SK-N-MC (cell line): ENCODE data around the gene PTPRK.

Experiments used
- DNase-seq: peaks from one replicate; pipeline ENCODE4 v3.0.0-alpha.2; 2011; ENCODE audit warnings: low read depth, low spot score
- H3K27ac ChIP-seq: fragments of 200-600 bp; sonication (generic); 2 replicates; pipeline ENCODE4 v1.5.1; 2016; ENCODE audit warnings: mixed run types
- H3K36me3 ChIP-seq: fragments of 200-600 bp; sonication (generic); 2 replicates; pipeline ENCODE4 v1.6.1; 2017; ENCODE audit warnings: antibody characterized with exemption, low read length, mixed read lengths; ENCODE audit not compliant: insufficient read depth
- H3K4me3 ChIP-seq: fragments of 200-600 bp; sonication (generic); 2 replicates; pipeline ENCODE4 v1.5.1; 2016
- H3K9ac ChIP-seq: fragments of 200-600 bp; sonication (generic); 2 replicates; pipeline ENCODE4 v1.8.0; 2017; ENCODE audit warnings: mixed run types, mixed read lengths; ENCODE audit not compliant: insufficient read length
- H3K9me3 ChIP-seq: fragments of 200-600 bp; sonication (generic); 2 replicates; pipeline ENCODE4 v1.6.1; 2017; ENCODE audit warnings: low read depth, mild to moderate bottlenecking, antibody characterized with exemption, low read length, moderate library complexity, mixed read lengths
- EZH2 ChIP-seq: fragments of 200-600 bp; sonication (generic); IDR thresholded peaks from one replicate; pipeline ENCODE4 v1.6.1; 2017; ENCODE audit warnings: antibody characterized with exemption
- FOXP2 ChIP-seq: optimal IDR thresholded peaks from 2 replicates; pipeline ENCODE3; 2011; ENCODE audit warnings: mild to moderate bottlenecking, moderate library complexity; ENCODE audit not compliant: insufficient read depth; ENCODE audit errors: extremely low read length, control extremely low read depth
- POLR2AphosphoS5 ChIP-seq: IDR thresholded peaks from 2 replicates; pipeline ENCODE4 v1.6.1; 2012; ENCODE audit warnings: mild to moderate bottlenecking, low read depth, low read length, borderline replicate concordance

Gene PTPRK

GRCh38 chr6:128471907-128472306 lies 48.5 kb downstream of the PTPRK start:
- no peak for DNase-seq

DNA sequence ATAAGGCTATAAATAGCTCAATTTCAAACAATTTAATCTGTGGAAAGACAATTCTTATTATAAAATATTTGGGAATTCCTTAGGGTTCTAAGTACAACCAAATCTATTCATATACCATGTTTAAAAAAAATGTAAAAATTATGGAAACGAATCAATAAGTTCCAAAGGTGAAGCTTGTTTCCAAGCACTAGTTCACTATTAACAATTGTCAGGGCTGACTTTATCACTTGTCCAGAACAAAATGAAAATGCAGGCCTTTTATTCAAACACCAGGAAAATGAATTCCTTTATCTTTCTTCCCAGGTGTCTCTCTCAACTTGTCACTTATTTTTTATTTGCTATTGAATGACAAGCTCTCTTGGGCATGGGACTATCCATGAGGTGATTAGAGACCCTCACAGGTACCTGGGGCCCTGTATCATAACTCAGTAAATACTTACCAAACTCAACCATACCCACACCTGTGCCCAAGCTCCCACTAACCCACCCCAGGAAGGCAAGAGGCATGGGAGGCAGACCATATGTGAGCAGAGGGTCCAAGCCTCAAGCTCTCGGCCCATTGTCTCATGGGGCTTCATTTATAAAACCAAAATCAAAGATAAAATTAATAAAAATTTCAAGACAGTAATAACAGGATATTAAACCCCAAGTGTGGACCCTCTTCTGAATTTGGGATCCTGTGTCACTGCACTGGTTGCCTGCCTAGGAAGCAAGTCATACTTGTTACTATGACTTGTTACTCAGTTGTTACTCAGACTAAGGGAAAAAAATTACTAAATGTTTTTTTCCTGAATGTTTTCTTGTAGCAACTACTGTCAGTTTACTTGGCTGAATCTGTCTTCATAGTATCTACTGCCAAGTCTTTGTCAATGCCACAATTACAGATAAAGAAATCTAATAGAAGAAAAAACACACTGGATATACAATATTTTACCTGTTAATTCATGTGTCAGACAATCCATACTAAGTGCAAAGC lies 54.7 kb downstream of the PTPRK start:
- TF ChIP-seq EZH2 = no peak
- TF ChIP-seq POLR2AphosphoS5 = no peak
- Histone ChIP-seq H3K9ac (no peak overlapping the region), H3K9me3 (no peaks in the 10 kb centered on the region), H3K27ac (0 out of 2 replicates have a peak overlapping the region, but pooled peaks have one; percentile 65), H3K36me3 (no peaks in the 10 kb centered on the region), H3K4me3 (no peak overlapping the region)
- no peak for DNase-seq

More at GRCh38 chr6:128471907-128472306, 48.5 kb downstream of the PTPRK start:
- Histone ChIP-seq H3K4me3 (no peak overlapping the region), H3K9me3 (no peaks in the 10 kb centered on the region), H3K27ac (no peak overlapping the region), H3K36me3 (no peaks in the 10 kb centered on the region), H3K9ac (no peak overlapping the region)
- no peak for TF ChIP-seq EZH2

DNA sequence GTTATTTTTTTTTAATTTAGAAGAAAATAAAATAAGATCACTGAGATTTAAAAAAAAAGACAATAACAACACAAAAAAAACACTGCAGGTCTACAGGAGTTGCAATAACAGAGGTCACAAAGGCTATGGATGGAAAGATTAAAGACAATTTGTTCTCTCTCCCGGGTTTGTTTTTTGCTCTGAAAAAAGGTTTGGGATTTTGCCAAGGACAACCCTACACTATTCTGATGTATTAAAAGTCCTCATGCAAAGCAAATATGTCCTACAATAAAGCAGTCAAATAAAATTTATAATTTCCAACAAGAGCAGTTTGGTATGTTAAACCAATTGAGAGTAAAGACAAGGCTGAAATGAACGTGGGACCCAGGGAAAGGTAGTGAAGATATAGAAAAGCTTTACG lies 55.6 kb downstream of the PTPRK start:
- TF ChIP-seq POLR2AphosphoS5 (no peak), FOXP2 (no peak), EZH2 (no peak)
- H3K36me3 ChIP-seq = no peaks in the 10 kb centered on the region
- H3K4me3 ChIP-seq = peak overlapping the region; percentile 34
- H3K27ac ChIP-seq = peak overlapping the region; percentile 65; the same call in 1 of the 2 replicates
- no peak for DNase-seq
- H3K9me3 ChIP-seq = no peaks in the 10 kb centered on the region
- H3K9ac ChIP-seq = no peak overlapping the region

GRCh38 chr6:128463942-128464341 lies 56.5 kb downstream of the PTPRK start:
- peak overlapping the region; percentile 85 for H3K27ac ChIP-seq
- no peaks in the 10 kb centered on the region for H3K36me3 ChIP-seq
- no peaks in the 10 kb centered on the region for H3K9me3 ChIP-seq
- H3K9ac ChIP-seq = no peak overlapping the region
- DNase-seq = peak; percentile 83
- TF ChIP-seq POLR2AphosphoS5 (peak; percentile 54; the same call in 1 of the 2 replicates), FOXP2 (no peak)
- peak overlapping the region; percentile 5; the same call in 1 of the 2 replicates for H3K4me3 ChIP-seq

- no peak for DNase-seq
- H3K9ac ChIP-seq = no peak overlapping the region
- no peak overlapping the region for H3K4me3 ChIP-seq
- no peaks in the 10 kb centered on the region for H3K36me3 ChIP-seq
- TF ChIP-seq POLR2AphosphoS5 (peak; percentile 2; the same call in 1 of the 2 replicates), EZH2 (no peak)
- no peak overlapping the region for H3K27ac ChIP-seq
- no peaks in the 10 kb centered on the region for H3K9me3 ChIP-seq
Observed at GRCh38 chr6:128461501-128461900, 58.9 kb downstream of the PTPRK start.

- Histone ChIP-seq H3K9ac (no peak overlapping the region), H3K4me3 (no peak overlapping the region), H3K27ac (no peak overlapping the region), H3K36me3 (no peaks in the 10 kb centered on the region), H3K9me3 (no peaks in the 10 kb centered on the region; the same call in 1 of the 2 replicates)
- TF ChIP-seq FOXP2 = no peak
- no peak for DNase-seq
Observed at GRCh38 chr6:128456510-128457230, 63.7 kb downstream of the PTPRK start.

- H3K27ac ChIP-seq = no peak overlapping the region
- no peak overlapping the region for H3K9ac ChIP-seq
- H3K4me3 ChIP-seq = no peak overlapping the region
- H3K36me3 ChIP-seq = no peaks in the 10 kb centered on the region
- no peak for DNase-seq
- TF ChIP-seq EZH2 (no peak), FOXP2 (no peak), POLR2AphosphoS5 (no peak)
- H3K9me3 ChIP-seq = no peaks in the 10 kb centered on the region; the same call in 1 of the 2 replicates
Observed at GRCh38 chr6:128455959-128456358, 64.4 kb downstream of the PTPRK start.

DNA sequence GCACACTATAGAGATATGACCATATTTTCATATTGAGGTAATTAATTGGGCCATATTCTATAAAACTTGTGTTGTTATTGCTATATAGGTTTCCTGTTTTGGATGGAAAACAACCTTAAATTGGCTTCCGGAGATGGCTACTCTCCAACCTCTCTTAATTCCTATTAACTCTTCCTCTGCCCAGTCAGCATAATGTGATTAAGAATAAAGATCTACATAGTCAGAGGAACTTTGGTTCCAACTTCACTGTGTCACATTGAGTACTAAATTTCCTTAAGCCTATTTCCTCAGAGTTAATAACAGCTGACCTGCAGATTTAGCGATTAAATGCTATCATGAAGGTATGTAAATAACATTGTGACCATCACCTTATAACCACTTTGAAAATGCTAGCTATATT lies 67.7 kb downstream of the PTPRK start:
- Histone ChIP-seq H3K27ac (no peak overlapping the region), H3K36me3 (no peaks in the 10 kb centered on the region), H3K9ac (no peak overlapping the region), H3K9me3 (no peaks in the 10 kb centered on the region; the same call in 1 of the 2 replicates), H3K4me3 (no peak overlapping the region)
- DNase-seq = no peak
- TF ChIP-seq FOXP2 = no peak
